ENCODE measurements around the gene FBXO34. TPM values are rescaled to one million over a fixed set of nuclear protein-coding genes. Genes with fewer than 3 reads are reported as not detected.

Gene FBXO34
- total and polyA plus RNA-seq, 9 of the 15 experiments (the other 6 are each of a cell fraction or from before 2014, with no cell fraction given), result 6.3 to 24.9 (median 16.2) TPM

GRCh38 chr14:55374771-55375170 is 103.5 kb downstream of the FBXO34 start:
- FAIRE-seq (no peak), DNase-seq (ENCODE audit: extremely low read depth in 1 of 4, low spot score in 3 of 4) (no peak), ATAC-seq (no peak)
- TF ChIP-seq ETV5 (CRISPR knock-in tag; IDR thresholded peaks at IDR 0.05; ENCODE audit: low read depth), result no peak
- no peak for TF ChIP-seq ZNF507 (tag; conservative IDR thresholded peaks at IDR 0.05)
- no peak for TF ChIP-seq RHOXF2B (CRISPR knock-in tag; conservative IDR thresholded peaks at IDR 0.05)
- TF ChIP-seq RB1 (IDR thresholded peaks at IDR 0.05; ENCODE audit: low read depth), result no peak
- TF ChIP-seq ZNF316 (IDR thresholded peaks at IDR 0.05), result no peak
- TF ChIP-seq BHLHE40 (IDR thresholded peaks at IDR 0.05; ENCODE audit: low read length), result no peak
- no peak for TF ChIP-seq HDAC3 (IDR thresholded peaks at IDR 0.05; ENCODE audit: borderline replicate concordance, partially characterized antibody)
- TF ChIP-seq RBM15 (IDR thresholded peaks at IDR 0.05; ENCODE audit: insufficient read depth, low read length), result no peak
- 86% methylated on average over 4 of the region's 4 CpGs for WGBS (ENCODE audit: insufficient coverage, low coverage, missing lambda C conversion rate)
- Histone ChIP-seq H2AFZ (ENCODE audit: low read depth, low read length) (no peak overlapping the region), H3K9me3 (replicated peaks; ENCODE audit: control insufficient read depth, insufficient read depth, low read depth, low read length) (no peaks in the 10 kb centered on the region), H3K79me2 (ENCODE audit: control insufficient read depth, insufficient read depth, low read length) (no peaks in the 10 kb centered on the region), H3K27ac (ENCODE audit: extremely low read depth, low read depth, low read length) (no peak overlapping the region), H4K20me1 (replicated peaks; ENCODE audit: control insufficient read depth, insufficient read depth, low read length) (no peaks in the 10 kb centered on the region), H3K4me3 (no peak overlapping the region), H3K36me3 (ENCODE audit: control insufficient read depth, insufficient read depth, low read length) (peaks cover 22% of the 10 kb centered on the region), H3K9me1 (ENCODE audit: control insufficient read depth, insufficient read depth, low read length) (no peaks in the 10 kb centered on the region), H3K4me2 (ENCODE audit: insufficient read depth, low read length) (no peak overlapping the region), H3K27me3 (ENCODE audit: control insufficient read depth in 2 of 2, insufficient read depth in 2 of 2, low read length in 2 of 2) (no peaks in the 10 kb centered on the region), H3K9ac (ENCODE audit: insufficient read depth in 1 of 2, low read depth in 2 of 2, low read length in 2 of 2) (no peak overlapping the region), H3K4me1 (replicated peaks in 1 of 2; ENCODE audit: control insufficient read depth in 2 of 2, insufficient read depth in 2 of 2, low read length in 2 of 2) (peaks cover 18 to 25% of the 10 kb centered on the region in 2 experiments; a peak in 4 of 5 replicates)
- intact Hi-C loops (cut with micrococcal nuclease), result loop anchor here (10.0 kb wide), 1 partner anchor 50 kb away; no protein-coding TSS in a partner anchor
- CTCF ChIA-PET (ENCODE audit: low intra/inter-chr PET ratio), result no interaction called here
- POLR2A ChIA-PET, result interaction anchor here (1.2 to 1.9 kb wide), 3 partner anchors 9 to 19 kb away, joined by 3 to 9 read pairs (median 4); no protein-coding TSS in a partner anchor
- no TSS peak for BruUV-seq (replicated peaks)
- in situ Hi-C loops (cut with MboI), result no loop called here
